ENCODE data around the gene CXCL1.

CXCL1 gene

GRCh38 chr4:73902817-73903547 is 33.8 kb downstream of the CXCL1 start:
- no peak overlapping the region for H2AFZ ChIP-seq (ENCODE audit: low read depth, low read length)
- no peaks in the 10 kb centered on the region for H3K36me3 ChIP-seq (ENCODE audit: insufficient read depth, low read length)
- H3K4me3 ChIP-seq (ENCODE audit: low read depth in 1 of 2, low read length in 2 of 2) = no peak overlapping the region

GRCh38 chr4:73904491-73904890 is 35.3 kb downstream of the CXCL1 start:
- H2AFZ ChIP-seq (ENCODE audit: low read depth, low read length) = no peak overlapping the region
- no peak for TF ChIP-seq EZH2 (IDR thresholded peaks at IDR 0.05; ENCODE audit: borderline replicate concordance, low read depth, low read length, severe bottlenecking)
- TF ChIP-seq CTCF (IDR thresholded peaks at IDR 0.05; ENCODE audit: borderline replicate concordance, extremely low read depth, low read length, poor library complexity, severe bottlenecking) = no peak
- no peaks in the 10 kb centered on the region for H3K36me3 ChIP-seq (ENCODE audit: insufficient read depth, low read length)
- H3K4me3 ChIP-seq (ENCODE audit: low read depth in 1 of 2, low read length in 2 of 2) = no peak overlapping the region
- ATAC-seq (ENCODE audit: insufficient read depth, low read depth) (no peak), DNase-seq (no peak)
- H3K27me3 ChIP-seq (ENCODE audit: insufficient read depth, low read length, poor library complexity) = no peaks in the 10 kb centered on the region
- no peak overlapping the region for H3K9ac ChIP-seq (ENCODE audit: low read depth, low read length)
- H3K79me2 ChIP-seq (ENCODE audit: insufficient read depth, low read length) = no peaks in the 10 kb centered on the region
- no peak overlapping the region for H3K4me2 ChIP-seq (ENCODE audit: insufficient read depth, low read length)
- H4K20me1 ChIP-seq (ENCODE audit: insufficient read depth, low read length) = no peaks in the 10 kb centered on the region
- H3K27ac ChIP-seq (ENCODE audit: low read length) = no peak overlapping the region
- H3K9me3 ChIP-seq (ENCODE audit: insufficient read depth, low read length, severe bottlenecking) = no peaks in the 10 kb centered on the region
- H3K4me1 ChIP-seq (ENCODE audit: insufficient read depth, low read length) = no peaks in the 10 kb centered on the region

More at GRCh38 chr4:73902817-73903547, 33.8 kb downstream of the CXCL1 start:
- no peak for DNase-seq
- Histone ChIP-seq H4K20me1 (ENCODE audit: insufficient read depth, low read length) (no peaks in the 10 kb centered on the region), H3K4me1 (ENCODE audit: insufficient read depth, low read length) (no peaks in the 10 kb centered on the region), H3K4me2 (ENCODE audit: insufficient read depth, low read length) (no peak overlapping the region), H3K9me3 (ENCODE audit: insufficient read depth, low read length, severe bottlenecking) (no peaks in the 10 kb centered on the region), H3K27ac (ENCODE audit: low read length) (no peak overlapping the region), H3K79me2 (ENCODE audit: insufficient read depth, low read length) (no peaks in the 10 kb centered on the region), H3K27me3 (ENCODE audit: insufficient read depth, low read length, poor library complexity) (no peaks in the 10 kb centered on the region), H3K9ac (ENCODE audit: low read depth, low read length) (no peak overlapping the region)
- no peak for ATAC-seq (ENCODE audit: insufficient read depth, low read depth)
- TF ChIP-seq EZH2 (IDR thresholded peaks at IDR 0.05; ENCODE audit: borderline replicate concordance, low read depth, low read length, severe bottlenecking) (no peak), CTCF (IDR thresholded peaks at IDR 0.05; ENCODE audit: borderline replicate concordance, extremely low read depth, low read length, poor library complexity, severe bottlenecking) (no peak)

- Histone ChIP-seq H3K4me1 (ENCODE audit: insufficient read depth, low read length) (no peaks in the 10 kb centered on the region), H3K9ac (ENCODE audit: low read depth, low read length) (no peak overlapping the region), H4K20me1 (ENCODE audit: insufficient read depth, low read length) (no peaks in the 10 kb centered on the region), H3K27ac (ENCODE audit: low read length) (no peak overlapping the region), H3K9me3 (ENCODE audit: insufficient read depth, low read length, severe bottlenecking) (no peaks in the 10 kb centered on the region), H3K4me3 (ENCODE audit: low read depth in 1 of 2, low read length in 2 of 2) (no peak overlapping the region), H3K27me3 (ENCODE audit: insufficient read depth, low read length, poor library complexity) (no peaks in the 10 kb centered on the region), H3K79me2 (ENCODE audit: insufficient read depth, low read length) (no peaks in the 10 kb centered on the region), H3K36me3 (ENCODE audit: insufficient read depth, low read length) (no peaks in the 10 kb centered on the region), H3K4me2 (ENCODE audit: insufficient read depth, low read length) (no peak overlapping the region), H2AFZ (ENCODE audit: low read depth, low read length) (no peak overlapping the region)
- TF ChIP-seq EZH2 (IDR thresholded peaks at IDR 0.05; ENCODE audit: borderline replicate concordance, low read depth, low read length, severe bottlenecking) (no peak), CTCF (IDR thresholded peaks at IDR 0.05; ENCODE audit: borderline replicate concordance, extremely low read depth, low read length, poor library complexity, severe bottlenecking) (no peak)
- ATAC-seq (ENCODE audit: insufficient read depth, low read depth) (no peak), DNase-seq (no peak)
These were observed 39.8 kb downstream of the CXCL1 start for GRCh38 chr4:73908965-73909364.
